NB4 (cell line): Measurements from ENCODE around the gene VAV2.

Experiments used
- MYC ChIP-seq: IDR thresholded peaks from 2 replicates; pipeline ENCODE4 v1.6.1; 2011; ENCODE audit warnings: low read depth, low read length
- POLR2A ChIP-seq: IDR thresholded peaks from 2 replicates; pipeline ENCODE4 v1.6.1; 2011; ENCODE audit warnings: mild to moderate bottlenecking; ENCODE audit not compliant: insufficient read length; ENCODE audit errors: extremely low read depth
- TF ChIP-seq, protein P1 (sequence below): IDR thresholded peaks from one replicate; pipeline ENCODE4 v1.5.1; 2012; ENCODE audit warnings: low read depth, low read length
- TF ChIP-seq, protein P2 (sequence below): IDR thresholded peaks from 2 replicates; pipeline ENCODE4 v1.6.1; 2011; ENCODE audit warnings: low read depth, low read length

DNA sequence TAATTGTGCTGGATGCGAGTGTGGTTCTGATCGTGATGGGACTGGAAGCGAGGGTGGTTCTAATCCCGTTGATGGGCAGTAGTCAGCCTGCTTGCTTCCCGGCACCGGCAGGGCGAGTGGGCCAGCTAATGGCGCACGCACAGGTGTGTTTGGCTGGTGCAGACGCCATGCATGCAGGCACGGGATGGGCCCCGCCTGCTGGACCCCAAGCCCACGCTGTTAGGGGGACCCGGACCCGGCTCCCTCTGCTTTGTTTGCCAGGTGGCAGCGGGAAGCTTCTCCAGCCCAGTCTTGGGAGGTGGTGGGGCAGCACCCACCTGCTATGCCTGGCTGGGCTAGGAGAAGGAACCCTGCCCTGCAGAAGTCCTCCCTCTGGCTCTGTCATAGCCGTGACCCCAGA lies 70.3 kb downstream of the VAV2 start:
- TF ChIP-seq, protein P1, sequence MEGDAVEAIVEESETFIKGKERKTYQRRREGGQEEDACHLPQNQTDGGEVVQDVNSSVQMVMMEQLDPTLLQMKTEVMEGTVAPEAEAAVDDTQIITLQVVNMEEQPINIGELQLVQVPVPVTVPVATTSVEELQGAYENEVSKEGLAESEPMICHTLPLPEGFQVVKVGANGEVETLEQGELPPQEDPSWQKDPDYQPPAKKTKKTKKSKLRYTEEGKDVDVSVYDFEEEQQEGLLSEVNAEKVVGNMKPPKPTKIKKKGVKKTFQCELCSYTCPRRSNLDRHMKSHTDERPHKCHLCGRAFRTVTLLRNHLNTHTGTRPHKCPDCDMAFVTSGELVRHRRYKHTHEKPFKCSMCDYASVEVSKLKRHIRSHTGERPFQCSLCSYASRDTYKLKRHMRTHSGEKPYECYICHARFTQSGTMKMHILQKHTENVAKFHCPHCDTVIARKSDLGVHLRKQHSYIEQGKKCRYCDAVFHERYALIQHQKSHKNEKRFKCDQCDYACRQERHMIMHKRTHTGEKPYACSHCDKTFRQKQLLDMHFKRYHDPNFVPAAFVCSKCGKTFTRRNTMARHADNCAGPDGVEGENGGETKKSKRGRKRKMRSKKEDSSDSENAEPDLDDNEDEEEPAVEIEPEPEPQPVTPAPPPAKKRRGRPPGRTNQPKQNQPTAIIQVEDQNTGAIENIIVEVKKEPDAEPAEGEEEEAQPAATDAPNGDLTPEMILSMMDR = no peak
- no peak for TF ChIP-seq MYC
- no peak for TF ChIP-seq POLR2A
- TF ChIP-seq, protein P2, sequence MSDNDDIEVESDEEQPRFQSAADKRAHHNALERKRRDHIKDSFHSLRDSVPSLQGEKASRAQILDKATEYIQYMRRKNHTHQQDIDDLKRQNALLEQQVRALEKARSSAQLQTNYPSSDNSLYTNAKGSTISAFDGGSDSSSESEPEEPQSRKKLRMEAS = no peak
